ENCODE measurements around the gene EXOC3. TPM values are rescaled to one million over a fixed set of nuclear protein-coding genes. Genes with fewer than 3 reads are reported as not detected.

The EXOC3 gene
- total RNA-seq, 2 experiments from 2014 or later: 31.0 to 58.2 TPM

- intact Hi-C loops (cut with micrococcal nuclease; ENCODE audit: unreplicated experiment): no loop called here
- BruUV-seq (replicated peaks): no TSS peak
- no peaks in the 10 kb centered on the region for H4K20me1 ChIP-seq (ENCODE audit: insufficient read depth, low read length)
- ChIA-PET CTCF (ENCODE audit: unreplicated experiment) (no interaction called here), POLR2A (interaction anchor here (0.6 kb wide), 1 partner anchor 165 kb away, joined by 4 read pairs; no protein-coding TSS in a partner anchor)
- no peak overlapping the region for H3K4me2 ChIP-seq (ENCODE audit: low read length)
- H3K79me2 ChIP-seq (ENCODE audit: insufficient read depth, low read depth, low read length): no peaks in the 10 kb centered on the region
- H3K27ac ChIP-seq (ENCODE audit: low read depth, low read length, poor library complexity, severe bottlenecking): no peak overlapping the region
- H3K4me3 ChIP-seq (ENCODE audit: low read depth, low read length, poor library complexity, severe bottlenecking): no peak overlapping the region
- TF ChIP-seq EZH2phosphoT487 (IDR thresholded peaks at IDR 0.05; ENCODE audit: borderline replicate concordance, low read depth, low read length): no peak
- TF ChIP-seq CTCF (conservative IDR thresholded peaks at IDR 0.05; ENCODE audit: low read length): peak; percentile 55
- peaks cover 9% of the 10 kb centered on the region for H3K4me1 ChIP-seq (ENCODE audit: insufficient read depth, low read length, poor library complexity, severe bottlenecking)
- no peaks in the 10 kb centered on the region for H3K9me3 ChIP-seq (ENCODE audit: low read length)
- no peaks in the 10 kb centered on the region for H3K36me3 ChIP-seq (ENCODE audit: insufficient read depth, low read length)
- no peaks in the 10 kb centered on the region for H3K9me2 ChIP-seq (ENCODE audit: insufficient read depth, low read length)
- no peak for DNase-seq (ENCODE audit: low spot score)
- no peak overlapping the region for H2AFZ ChIP-seq (ENCODE audit: low read length)
These were observed 6.9 kb upstream of the EXOC3 start for GRCh38 chr5:435961-436640.

- Histone ChIP-seq H3K9me2 (ENCODE audit: insufficient read depth, low read length) (no peaks in the 10 kb centered on the region), H3K9me3 (ENCODE audit: low read length) (no peaks in the 10 kb centered on the region), H3K4me2 (ENCODE audit: low read length) (no peak overlapping the region), H3K79me2 (ENCODE audit: insufficient read depth, low read depth, low read length) (no peaks in the 10 kb centered on the region), H3K4me1 (ENCODE audit: insufficient read depth, low read length, poor library complexity, severe bottlenecking) (peaks cover 9% of the 10 kb centered on the region), H3K27ac (ENCODE audit: low read depth, low read length, poor library complexity, severe bottlenecking) (no peak overlapping the region), H2AFZ (ENCODE audit: low read length) (no peak overlapping the region), H3K36me3 (ENCODE audit: insufficient read depth, low read length) (no peaks in the 10 kb centered on the region), H3K4me3 (ENCODE audit: low read depth, low read length, poor library complexity, severe bottlenecking) (no peak overlapping the region), H4K20me1 (ENCODE audit: insufficient read depth, low read length) (no peaks in the 10 kb centered on the region)
- intact Hi-C loops (cut with micrococcal nuclease; ENCODE audit: unreplicated experiment): no loop called here
- TF ChIP-seq CTCF (conservative IDR thresholded peaks at IDR 0.05; ENCODE audit: low read length) (no peak; the same call in 1 of the 2 replicates), EZH2phosphoT487 (IDR thresholded peaks at IDR 0.05; ENCODE audit: borderline replicate concordance, low read depth, low read length) (no peak)
- POLR2A ChIA-PET: interaction anchor here (0.6 kb wide), 1 partner anchor 166 kb away, joined by 4 read pairs; no protein-coding TSS in a partner anchor
- CTCF ChIA-PET (ENCODE audit: unreplicated experiment): no interaction called here
- BruUV-seq (replicated peaks): no TSS peak
- no peak for DNase-seq (ENCODE audit: low spot score)
These were observed 6.4 kb upstream of the EXOC3 start for GRCh38 chr5:436641-436975.

GRCh38 chr5:437281-437771, 5.7 kb upstream of the EXOC3 start:
- POLR2A ChIA-PET: no interaction called here

More at GRCh38 chr5:437281-437771, 5.7 kb upstream of the EXOC3 start:
- no peak overlapping the region for H3K4me2 ChIP-seq (ENCODE audit: low read length)
- no peaks in the 10 kb centered on the region for H3K79me2 ChIP-seq (ENCODE audit: insufficient read depth, low read depth, low read length)
- no peaks in the 10 kb centered on the region for H3K9me3 ChIP-seq (ENCODE audit: low read length)
- TF ChIP-seq CTCF (conservative IDR thresholded peaks at IDR 0.05; ENCODE audit: low read length): no peak
- TF ChIP-seq EZH2phosphoT487 (IDR thresholded peaks at IDR 0.05; ENCODE audit: borderline replicate concordance, low read depth, low read length): no peak
- no TSS peak for BruUV-seq (replicated peaks)
- H3K36me3 ChIP-seq (ENCODE audit: insufficient read depth, low read length): no peaks in the 10 kb centered on the region
- CTCF ChIA-PET (ENCODE audit: unreplicated experiment): no interaction called here
- H2AFZ ChIP-seq (ENCODE audit: low read length): no peak overlapping the region
- H3K4me1 ChIP-seq (ENCODE audit: insufficient read depth, low read length, poor library complexity, severe bottlenecking): peaks cover 16% of the 10 kb centered on the region
- no peaks in the 10 kb centered on the region for H3K9me2 ChIP-seq (ENCODE audit: insufficient read depth, low read length)
- intact Hi-C loops (cut with micrococcal nuclease; ENCODE audit: unreplicated experiment): no loop called here
- DNase-seq (ENCODE audit: low spot score): no peak
- H4K20me1 ChIP-seq (ENCODE audit: insufficient read depth, low read length): no peaks in the 10 kb centered on the region
- no peak overlapping the region for H3K4me3 ChIP-seq (ENCODE audit: low read depth, low read length, poor library complexity, severe bottlenecking)
- no peak overlapping the region for H3K27ac ChIP-seq (ENCODE audit: low read depth, low read length, poor library complexity, severe bottlenecking)

Measured in OCI-LY7 (cell line).